ENCODE data around the gene LRRC8C.
"Not testable (repeated sequence)": the region's sequence is repeated elsewhere in the genome, so short reads cannot be mapped to it uniquely, and the experiment has no call there.

The LRRC8C gene

DNA sequence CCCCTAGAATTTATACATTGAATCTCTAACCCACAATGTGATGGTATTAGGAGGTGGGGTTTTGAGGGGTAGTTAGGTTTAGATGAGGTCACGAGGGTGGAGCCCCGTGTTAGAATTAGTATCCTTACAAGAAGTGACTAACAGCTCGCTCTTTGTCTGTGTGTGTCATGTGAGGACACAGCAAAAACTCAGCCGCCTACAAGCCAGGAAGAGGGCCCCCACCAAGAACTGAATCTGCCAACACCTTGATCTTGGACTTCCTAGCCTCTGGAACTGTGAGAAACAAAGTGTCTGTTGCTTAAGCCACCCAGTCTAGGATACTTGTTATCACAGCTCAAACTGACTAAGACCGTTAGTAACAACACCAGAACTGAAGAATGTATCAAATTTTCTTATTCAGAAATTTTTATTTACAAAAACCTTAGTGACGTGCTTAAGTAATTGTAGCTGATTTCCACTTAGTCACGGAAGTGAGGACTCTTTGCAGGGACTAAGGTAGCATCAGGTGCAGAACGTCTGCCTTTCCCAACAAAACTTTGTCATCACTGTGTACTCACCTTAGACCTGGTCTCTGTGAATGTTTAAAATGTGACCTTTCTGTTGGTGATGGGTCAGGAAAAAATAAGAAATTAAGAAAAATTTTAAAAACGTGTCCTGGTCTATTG, 24.5 kb upstream of the LRRC8C start:
- no peak for DNase-seq

DNA sequence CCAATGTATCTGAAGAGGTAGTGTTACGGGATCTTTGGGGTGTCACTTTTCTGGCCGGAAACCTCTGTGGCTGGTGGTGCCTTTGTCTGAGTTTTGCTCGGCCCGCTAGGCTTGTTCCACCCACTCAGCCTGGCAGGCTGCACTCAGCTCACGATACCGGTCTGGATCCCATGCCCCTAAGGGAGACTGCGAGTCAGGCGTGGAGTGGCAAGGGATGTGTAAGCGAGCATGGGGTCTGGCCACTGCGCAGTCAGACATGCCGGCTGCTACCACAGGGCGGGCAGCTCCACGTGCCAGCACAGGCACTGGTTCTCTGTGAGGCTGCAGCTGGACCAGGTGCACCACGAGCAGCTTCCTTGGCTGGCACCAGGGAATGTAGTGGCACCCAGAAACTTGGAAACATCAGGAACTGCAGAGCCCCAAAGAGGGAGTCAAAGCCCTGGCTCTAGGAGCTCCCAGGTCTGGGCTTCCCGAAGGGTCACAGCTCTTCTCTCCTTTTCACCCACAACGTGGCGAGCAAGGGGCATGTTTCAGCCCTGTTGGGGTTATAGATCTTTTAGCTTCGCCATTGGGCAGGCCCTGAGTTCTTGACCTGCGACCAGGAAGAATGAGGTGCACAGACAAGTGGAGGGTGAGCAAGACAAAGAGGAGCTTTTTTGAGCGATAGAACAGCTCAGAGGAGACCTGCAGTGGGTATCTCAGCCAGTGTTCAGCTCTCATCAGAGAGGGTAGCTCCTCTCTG, 23.8 kb upstream of the LRRC8C start:
- DNase-seq: no peak

DNA sequence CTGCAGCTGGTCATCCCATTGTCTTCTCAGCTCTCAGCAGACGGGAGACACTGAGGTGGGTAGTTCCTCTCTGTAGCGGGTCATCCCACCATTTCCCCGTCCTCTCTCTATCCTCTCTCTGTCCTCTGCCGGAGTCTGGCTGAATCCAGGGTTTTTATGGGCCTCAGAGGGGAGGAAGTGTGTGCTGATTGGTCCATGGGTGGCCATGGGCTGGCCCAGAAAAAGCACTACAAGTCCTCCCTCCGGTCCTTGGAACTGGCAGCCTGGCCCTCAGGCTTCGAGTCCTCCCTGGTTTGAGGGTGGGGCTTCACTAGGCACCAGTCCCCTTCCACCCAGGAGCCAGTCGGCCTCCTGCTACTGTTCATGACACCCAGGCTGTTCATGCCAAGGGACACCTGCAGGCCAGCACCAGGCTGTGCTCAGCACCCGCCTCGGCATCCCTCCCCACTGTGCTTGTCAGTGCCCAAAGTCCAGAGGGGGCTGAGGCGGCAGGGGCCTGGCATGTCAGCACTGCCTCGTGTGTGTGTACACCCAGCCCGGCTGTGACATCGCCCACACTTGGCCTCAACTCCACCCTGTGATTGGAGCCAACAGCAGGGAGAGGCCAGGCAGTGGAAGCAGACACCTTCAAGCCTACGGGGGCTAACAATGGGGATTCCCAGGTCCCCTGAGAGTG, 23.0 kb upstream of the LRRC8C start:
- DNase-seq: no peak

DNA sequence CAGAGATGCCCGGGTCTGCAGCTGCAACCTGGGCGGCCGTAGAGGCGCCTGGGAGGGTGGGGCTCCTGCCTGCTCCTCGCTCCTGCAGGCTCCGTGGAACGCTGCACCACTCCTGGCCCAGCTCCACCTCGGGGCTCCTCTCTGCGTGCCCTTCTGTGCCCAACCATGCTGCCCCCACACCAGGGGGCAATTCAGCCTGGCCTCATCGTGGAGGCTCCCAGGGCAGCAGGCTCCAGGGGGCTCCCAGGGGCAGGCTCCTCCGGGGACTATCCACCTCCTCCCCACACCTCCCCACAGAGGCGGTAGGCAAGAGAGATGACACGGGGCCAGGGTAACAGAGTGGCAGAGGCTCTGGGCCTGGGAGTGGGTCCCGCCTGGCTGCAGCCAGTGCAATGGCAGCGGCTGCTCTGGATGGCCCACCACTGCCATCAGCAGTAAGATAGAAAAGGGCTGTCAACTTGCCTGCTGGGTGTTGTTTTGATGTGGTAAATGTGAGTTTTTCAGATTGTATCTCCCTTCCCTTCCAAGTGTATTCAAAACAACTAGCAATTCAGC, 22.4 kb upstream of the LRRC8C start:
- DNase-seq: no peak

DNA sequence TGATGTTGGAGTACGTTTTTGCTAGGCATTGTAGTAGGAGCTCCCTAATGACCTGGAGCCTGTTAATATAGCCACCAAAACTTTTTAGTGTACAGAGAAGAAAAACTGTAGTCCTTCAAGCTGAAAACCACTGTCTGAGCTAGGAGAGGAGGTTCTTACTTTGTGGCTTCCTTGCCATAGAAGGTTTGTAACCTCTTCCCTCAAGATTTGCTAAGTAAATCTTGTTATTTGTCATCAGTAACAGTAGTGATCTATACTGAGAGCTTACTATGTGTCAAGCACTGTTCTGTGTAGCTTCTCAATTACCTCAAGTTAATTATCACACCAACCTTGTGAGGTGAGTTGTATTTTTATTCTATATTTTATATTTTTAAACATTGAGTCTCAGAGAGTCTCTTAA, 21.2 kb upstream of the LRRC8C start:
- no peak for DNase-seq

DNA sequence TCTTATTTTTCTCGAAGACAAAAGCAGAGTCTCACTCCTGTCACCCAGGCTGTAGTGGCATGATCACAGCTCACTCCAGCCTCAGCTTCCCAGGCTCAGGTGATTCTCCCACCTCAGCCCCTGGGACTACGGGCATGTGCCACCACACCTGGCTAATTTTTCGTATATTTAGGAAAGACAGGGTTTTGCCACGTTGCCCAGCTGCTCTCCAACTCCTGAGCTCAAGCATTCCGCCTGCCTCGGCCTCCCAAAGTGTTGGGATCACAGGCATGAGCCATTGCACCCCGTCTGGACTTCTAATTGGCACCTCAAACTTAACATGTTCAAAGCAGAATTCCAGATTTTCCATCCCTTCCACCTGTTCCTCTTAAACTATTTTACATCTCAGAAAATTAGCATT, 19.0 kb upstream of the LRRC8C start:
- no peak for DNase-seq

DNA sequence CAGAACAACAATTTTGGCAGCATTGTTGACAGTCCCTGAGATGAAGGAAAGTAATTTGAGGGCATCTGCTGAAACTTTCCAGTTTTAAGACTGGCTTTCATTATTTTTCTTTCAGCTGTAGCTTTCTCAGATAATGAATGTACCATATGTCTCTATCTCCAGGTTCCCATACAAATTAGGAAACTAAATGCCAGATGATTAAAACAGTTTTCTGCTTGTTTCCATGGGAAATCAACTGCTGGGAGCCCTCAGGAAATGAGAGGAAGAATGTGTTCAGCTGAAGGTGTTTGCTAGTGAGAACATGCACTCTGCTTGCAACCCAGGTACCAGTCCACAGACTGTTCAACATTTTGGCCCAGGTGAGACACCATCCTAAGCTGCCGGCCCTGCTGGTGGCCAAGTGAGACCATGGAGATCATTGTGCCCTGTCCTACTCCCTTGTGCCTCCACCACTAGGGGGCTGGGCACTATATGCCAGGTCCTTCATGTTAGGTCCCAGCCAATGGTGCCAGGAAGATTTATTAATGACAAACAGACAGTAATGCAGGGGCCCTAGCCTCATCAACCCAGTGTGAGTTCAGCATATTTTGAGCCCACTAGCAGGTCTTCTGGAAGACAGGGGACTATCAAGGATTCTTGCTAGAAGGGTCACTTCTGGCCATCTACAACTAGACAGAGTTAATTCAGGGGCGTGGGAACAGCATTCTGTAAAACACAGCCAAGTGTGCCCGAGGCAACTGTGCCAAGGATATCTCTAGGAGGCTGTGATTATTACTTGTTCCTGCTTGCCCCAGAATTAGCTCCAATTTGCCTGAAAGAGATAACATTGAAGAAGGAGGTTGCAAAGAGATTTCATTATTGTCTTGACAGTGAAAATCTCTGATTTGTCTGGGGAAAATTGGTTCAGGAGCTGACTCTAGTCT, 17.0 kb upstream of the LRRC8C start:
- DNase-seq: peak; percentile 21 to 33

DNA sequence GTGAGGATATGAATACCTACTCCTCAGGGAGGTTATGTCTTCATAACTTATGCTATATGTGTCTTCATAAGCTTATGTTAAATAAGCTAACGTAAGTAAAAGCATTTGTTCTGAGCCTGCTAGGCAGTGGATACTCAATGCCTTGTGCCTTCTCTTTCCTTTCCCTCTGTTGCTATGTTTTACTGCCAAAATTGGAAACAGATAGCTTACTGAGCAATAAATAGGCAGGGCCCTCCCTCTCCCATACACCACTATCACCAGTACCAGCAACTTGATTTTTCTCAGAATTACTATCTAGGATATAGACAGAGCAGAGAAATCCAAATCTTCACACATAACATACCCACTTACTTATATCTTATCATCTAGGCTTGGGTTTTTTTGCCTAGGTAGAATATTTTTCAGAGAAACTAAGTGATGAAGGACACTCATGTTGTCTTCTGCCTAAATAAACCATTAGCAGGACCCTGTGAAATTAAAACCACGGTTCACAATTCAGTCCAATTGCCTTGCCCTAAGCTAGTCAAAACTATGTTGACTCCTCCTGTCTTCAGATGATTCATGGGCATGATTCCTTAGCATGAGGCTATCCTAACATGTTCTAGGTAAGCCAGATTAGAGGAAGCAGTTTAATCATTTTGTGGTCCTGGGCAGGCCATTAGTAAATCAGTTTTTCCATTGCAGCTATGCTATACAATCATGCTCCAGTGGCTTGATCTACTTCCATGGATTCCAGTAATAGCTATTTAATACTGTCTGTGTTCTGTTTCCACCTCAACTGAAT, 15.9 kb upstream of the LRRC8C start:
- DNase-seq: no peak

DNA sequence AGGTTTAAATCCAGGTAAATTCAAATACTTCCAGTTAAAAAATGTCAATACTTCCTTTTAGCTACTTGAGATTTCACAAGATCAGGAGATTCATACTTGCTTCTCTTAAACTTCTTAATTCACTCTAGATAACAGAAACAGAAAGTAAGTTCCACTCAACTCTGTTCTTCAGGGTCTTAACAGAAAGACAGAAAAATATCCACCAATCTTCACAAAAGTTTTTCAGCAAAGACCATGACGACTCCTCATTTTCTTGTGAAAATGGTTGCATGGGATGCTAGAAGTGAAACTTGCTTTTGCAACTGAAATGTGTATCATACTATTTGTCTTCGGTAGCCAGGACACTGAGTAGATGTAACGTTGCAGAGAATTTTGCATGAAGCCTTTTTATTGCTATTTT, 12.3 kb upstream of the LRRC8C start:
- DNase-seq: no peak

DNA sequence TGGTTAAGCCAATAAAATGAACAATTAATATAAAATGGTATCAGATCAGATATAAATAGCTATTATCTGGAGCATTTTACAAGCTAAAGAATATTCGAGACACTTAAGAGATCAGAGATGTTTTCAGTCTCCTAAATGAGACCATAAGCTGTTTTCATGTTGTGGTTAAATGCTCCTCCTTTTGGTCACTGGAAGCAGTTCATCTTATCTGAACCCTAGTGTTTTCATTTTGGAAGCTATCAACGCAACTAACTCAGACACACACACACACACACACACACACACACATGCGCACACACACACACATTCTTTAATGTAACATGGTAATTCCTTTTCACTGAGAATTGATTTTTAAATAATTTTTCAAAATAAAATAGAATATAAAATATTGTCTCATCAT, 10.0 kb upstream of the LRRC8C start:
- DNase-seq: no peak

DNA sequence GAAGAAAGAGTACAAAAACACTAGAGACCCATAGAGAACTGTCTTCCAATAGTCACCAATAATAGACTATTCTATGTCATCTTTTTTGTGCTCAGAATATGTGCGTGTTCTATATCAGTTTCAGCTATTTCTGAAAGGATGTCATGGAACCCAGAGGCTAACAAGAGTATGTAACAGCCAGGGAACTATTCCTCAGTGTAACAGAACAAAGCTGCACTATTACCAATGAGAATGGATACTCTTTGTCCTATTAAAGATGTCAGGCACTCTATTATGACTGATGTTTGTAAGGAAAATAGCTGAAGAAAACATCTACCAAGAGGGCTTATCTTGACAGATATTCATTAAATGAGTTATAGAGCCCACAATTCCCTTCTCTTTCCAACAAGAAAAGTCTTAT, 8.6 kb upstream of the LRRC8C start:
- no peak for DNase-seq

DNA sequence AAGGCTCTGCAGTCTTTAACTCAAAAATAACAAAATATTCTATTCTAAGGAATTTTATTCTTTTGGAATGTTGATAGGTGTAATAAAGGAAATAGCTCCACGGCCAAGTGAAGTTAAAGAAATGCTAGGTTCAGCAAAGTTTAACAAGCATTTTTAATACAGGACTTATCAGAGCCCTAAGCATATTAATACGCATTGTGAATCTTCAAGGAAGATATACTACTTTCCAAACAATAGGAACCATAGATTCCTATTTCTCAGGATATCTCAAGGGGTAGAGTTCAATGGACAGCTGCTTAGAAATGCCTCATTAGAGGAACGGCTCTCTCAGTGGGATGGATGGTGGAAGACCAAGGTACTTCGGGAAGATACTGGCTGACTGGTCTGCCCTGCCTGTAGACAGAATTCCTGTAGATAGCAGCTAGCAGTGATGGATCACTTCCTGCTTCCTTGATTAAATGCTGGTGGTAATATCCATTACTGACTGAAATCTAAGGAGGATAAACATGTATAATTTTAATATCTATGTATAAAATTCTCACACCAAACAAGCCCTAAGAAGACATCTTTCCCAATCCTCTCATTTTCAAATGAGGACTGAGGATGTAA, 8.1 kb upstream of the LRRC8C start:
- DNase-seq: no peak

DNA sequence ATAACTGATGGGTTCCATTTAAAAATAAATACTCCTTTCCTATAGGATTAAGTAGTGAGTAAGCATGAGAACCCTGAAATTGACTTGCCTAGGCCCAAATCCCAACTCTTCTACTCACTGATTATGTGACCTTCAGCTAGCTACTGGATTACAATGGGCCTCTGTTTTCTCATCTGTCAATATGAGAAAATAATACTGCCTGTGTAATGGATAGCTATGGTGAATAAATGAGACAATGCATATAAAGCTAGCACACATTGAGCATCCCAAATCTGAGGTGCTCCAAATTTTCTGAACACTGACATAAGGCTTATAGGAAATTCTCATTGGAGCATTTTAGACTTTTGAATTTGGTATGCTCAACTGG, 5.3 kb upstream of the LRRC8C start:
- DNase-seq: no peak

DNA sequence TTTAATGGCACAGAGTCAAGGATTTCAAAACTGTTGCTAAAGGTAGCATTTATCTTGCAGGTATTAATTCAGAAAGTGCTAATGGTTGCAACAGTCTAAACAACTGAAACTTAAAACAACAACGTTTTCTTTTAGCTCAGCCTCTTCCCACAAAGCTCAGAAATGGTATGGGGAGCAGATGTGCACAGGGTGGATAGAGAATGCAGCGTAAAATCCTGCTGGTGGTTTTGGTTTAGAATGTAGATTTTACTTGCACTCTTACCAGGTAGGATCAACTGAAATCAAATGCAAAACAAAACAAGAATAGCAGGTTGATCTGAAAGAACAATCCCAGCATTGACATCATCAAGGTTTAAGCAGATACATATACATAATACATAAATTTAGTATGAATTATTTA, 3.8 kb upstream of the LRRC8C start:
- no peak for DNase-seq

DNA sequence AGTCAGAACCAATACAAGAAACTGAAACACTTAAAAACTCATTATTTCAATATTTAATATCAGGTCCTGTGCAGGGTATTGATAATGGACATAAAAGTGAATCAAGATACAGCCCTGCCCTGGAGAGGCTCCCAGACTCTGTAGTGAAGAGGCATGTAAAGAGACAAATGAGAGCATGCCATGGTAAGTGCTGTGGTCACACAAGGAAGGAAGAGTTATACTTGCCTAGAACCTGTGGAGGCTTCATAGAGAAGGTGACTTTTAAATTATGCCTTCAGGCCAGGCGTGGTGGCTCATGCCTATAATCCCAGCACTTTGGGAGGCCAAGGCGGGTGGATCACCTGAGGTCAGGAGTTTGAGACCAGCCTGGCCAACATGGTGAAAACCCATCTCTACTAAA, 3.3 kb upstream of the LRRC8C start:
- DNase-seq: not testable (repeated sequence)

DNA sequence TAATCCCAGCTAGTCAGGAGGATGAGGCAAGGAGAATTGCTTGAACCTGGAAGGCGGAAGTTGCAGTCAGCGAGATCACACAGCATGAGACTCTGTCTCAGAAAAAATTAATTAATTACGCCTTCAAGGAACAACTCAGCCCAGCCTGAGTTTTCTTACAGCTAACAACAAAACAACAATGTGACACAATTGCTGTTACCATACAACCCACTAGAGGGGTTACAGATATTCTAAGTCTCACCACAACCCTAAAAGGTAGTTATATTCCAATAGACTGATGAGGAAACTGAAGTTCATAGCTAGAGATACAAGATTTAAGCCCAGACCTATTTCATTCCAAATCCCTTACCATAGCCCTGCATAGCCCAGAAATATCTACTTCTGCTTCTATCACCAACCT, 2.9 kb upstream of the LRRC8C start:
- DNase-seq: no peak

DNA sequence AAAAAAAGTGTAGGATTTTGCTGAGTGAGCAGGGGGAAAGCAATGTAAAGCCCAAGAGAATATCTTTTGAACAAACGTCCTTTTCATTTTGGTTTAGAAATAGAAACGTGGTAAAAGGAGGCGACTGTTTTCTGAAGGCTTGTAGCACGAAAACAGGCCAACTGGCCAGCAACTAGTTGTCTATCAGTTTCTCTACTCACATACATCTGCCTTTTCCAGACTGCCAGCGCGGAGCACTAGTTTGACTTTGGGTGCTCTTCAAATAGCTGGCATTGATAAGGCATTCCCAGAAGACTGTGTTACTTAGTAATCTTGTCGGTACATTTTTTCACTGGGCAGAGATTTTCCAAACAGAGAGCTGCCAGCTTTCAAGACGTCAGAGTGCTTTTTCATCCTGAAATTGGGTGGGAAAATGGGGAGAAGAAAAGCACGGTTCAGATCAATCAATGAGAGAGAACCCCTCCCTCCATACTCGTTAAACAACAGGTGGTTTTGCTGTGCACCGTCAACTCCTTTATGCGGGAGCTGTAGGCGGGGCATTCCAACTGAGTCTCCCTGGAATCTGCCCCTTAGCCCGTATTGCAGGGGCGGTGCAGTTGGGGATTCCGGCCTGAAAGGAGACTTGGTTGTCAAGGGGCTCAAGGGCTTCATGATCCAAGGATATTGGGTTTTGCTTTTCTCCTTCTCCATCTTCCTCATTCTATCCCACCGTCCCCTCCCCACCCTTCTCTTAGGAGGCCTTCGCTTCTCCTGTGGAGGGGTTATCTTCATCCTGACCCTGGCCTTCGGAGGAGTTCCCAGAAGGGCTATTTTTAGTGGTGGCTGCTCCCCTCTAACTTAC, 884 bp upstream of the LRRC8C start:
- peak; percentile 6 to 7 for DNase-seq

DNA sequence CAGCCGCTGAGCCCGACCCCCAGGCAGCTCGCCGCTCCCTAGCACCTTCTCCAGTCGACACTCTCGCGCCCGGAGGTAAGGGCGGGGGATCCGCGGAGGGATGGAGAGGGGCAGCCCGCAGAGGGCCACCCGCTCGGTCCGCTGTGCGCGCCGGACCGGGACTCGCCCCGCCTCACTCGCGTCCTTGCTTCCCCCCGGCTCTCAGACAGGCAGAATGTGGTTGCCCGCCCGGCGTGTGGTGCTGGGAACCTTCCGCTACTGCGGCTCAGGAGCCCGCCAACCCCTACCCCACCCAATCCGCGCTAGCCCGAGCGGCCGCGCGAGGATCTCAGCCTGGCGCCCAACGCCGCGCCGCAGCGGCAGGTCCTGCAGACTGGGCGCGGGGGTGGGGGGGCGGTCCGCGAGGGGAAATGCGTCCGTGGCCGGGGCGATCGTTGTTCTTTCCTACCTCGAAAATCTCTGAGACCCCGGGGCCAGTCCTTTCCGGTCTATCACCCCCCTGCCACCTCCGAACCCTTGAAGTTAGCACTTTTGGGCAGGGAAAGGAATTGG, 404 bp downstream of the LRRC8C start:
- peak; percentile 34 to 62 for DNase-seq

DNA sequence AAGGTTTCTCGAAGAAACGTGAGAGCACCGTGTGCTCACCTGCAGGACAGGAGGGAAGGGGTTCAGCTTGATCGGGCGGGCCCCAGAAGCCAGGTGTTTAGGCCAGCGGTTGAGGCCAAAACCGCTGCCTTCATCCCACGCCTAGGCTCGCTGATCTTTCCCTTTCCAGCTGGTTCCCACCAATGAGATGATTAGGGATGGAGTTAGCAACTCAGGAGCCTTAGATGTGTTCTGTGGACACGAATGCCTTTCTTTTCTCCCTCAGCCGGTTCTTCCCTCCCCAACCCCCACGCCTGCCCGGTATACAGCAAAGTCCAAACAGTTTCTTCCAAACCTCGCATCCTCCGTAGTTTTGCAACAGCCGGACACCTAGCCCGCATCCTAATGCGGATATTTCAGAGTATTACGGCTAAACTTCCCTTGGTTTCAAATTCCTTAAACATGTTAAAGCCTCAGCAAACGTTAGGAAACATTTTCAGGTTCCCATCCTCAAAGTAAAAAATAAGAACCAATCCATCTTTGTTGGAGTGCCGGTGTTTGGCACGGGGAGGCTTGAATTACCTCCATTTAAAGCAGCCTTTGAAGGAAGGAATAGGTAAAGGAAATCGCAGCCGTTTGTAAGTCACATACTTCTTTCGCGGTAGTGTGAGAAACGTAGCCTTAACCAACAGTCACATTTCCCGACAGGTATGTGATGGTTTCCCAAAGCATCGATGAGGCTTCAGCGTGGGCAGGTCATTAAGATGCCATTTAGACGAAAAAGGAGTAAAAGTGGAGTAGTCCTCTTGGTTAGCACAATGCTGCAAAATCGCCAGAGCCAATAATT, 1.1 kb downstream of the LRRC8C start:
- peak; percentile 8 to 10 for DNase-seq
